ENCODE results near the gene KMT2B. TPM values are rescaled to one million over a fixed set of nuclear protein-coding genes. Genes with fewer than 3 reads are reported as not detected.
"Not testable (repeated sequence)": the region's sequence is repeated elsewhere in the genome, so short reads cannot be mapped to it uniquely, and the experiment has no call there.

The KMT2B gene
- polyA plus RNA-seq, 1 donor = 23.0 TPM

DNA sequence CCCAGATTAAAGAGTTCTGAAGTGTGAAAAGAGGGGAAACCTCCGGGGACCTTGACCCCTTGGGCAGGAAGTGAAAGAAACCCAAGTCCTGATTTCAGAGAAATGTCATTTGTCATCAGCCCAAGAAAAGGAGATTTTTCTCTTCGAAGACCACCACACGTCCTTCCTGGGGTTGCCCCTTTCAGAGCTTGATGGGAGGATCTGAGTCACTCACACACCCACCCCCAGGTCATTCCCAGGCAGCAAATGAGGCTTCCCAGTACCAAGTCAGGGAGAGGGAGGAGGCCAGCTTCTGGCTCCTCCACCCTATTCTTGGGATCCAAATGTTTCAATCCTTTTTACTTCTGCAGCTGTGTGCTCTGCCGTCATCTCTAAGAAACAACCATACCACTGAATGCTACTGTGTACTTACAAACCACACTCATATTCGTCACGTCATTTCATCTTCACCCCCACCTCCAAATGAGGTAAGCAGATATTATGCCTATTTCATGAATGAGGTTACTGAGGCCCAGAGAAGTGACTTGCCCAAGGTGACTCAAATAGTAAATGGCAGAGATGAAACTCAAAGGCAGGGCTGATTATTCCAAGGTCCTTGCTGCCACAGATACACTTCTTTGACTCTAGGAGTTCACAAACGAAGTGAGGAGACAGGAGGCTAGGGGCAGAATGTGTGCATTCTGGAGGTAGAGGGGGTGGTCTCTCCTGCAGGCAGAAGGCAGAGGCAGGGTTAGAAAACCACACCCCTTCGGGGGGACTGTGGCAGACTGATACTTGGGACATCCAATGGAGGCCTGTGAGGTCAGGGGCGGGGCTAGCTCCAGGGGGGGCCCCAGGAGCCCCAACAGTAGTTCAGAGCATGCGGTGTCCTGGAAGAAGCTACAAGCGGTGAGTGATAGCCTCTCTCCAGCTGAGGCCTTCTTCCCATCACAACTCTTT lies 5.0 kb upstream of the KMT2B start:
- no peak for DNase-seq (ENCODE audit: low read depth)

DNA sequence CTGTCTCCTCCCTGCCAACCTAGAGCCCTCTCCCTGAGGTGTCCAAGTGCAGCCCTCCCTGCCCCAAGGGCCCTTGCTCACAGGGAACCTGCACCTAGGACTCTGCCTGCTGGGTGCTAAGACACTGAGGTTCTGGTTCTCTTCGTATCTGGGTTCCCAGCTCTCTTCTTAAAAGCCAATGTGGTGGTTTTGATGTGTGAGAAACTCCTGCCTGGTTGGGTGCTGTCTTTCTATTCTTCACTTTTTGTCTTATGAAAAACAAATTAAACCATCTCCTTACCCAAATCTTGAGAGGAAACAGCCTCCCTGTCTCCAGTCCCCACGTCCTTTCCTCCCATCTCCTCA lies 4.3 kb upstream of the KMT2B start:
- DNase-seq (ENCODE audit: low read depth) = no peak

DNA sequence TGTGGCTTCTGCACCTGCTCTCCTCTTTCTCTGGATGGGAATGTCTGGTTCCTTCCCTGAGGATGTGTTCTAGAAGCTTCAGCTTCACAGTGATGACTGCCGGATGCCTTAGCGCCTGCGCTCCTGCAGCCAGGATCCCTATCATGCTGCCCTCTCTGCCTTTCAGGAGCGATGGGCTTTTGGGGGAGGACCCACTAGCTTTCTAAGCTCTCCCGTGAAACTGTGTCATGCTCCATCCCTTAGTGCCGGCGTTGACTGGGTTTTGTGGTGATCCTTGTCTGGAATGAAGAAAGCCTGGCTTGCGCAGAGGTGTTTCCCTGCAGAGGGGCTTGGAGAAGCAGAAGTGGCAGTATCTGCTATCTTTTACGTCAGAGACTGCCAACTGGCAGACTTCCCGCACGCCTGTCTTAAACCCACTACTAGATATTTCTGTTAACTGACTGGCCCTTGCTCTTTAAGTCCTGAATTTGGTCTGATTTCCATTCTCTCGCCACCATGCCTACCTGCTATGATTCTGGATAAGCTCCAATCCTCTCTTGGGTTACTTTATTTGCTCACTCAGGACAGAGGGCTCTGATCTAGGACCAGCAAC lies 3.8 kb upstream of the KMT2B start:
- DNase-seq (ENCODE audit: low read depth) = no peak

DNA sequence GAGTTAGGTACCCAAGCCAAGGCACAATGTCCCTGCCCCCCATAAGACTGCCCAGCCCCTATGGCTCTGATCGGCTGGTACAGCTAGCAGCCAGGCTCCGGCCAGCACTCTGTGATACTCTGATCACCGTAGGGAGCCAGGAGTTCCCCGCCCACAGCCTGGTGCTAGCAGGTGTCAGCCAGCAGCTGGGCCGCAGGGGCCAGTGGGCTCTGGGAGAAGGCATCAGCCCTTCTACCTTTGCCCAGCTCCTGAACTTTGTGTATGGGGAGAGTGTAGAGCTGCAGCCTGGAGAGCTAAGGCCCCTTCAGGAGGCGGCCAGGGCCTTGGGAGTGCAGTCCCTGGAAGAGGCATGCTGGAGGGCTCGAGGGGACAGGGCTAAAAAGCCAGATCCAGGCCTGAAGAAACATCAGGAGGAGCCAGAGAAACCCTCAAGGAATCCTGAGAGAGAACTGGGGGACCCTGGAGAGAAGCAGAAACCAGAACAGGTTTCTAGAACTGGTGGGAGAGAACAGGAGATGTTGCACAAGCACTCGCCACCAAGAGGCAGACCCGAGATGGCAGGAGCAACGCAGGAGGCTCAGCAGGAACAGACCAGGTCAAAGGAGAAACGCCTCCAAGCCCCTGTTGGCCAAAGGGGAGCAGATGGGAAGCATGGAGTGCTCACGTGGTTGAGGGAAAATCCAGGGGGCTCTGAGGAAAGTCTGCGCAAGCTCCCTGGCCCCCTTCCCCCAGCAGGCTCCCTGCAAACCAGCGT lies 3.0 kb upstream of the KMT2B start:
- DNase-seq (ENCODE audit: low read depth) = no peak

DNA sequence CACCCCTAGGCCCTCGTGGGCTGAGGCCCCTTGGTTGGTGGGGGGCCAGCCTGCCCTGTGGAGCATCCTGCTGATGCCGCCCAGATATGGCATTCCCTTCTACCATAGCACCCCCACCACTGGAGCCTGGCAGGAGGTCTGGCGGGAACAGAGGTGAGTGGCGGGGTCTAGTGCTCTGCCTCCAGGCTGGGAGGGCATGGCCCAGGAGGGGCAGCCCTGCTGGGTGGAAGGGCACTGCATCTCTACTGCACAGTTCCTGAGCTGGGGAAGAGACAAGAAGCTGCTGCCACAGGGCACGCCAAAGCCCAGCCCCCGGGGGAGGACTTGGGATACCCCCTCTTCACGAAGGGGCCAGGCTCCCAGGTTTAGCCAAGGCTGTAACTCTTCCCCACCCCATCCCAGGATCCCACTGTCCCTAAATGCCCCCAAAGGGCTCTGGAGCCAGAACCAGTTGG lies 2.4 kb upstream of the KMT2B start:
- no peak for DNase-seq (ENCODE audit: low read depth)

DNA sequence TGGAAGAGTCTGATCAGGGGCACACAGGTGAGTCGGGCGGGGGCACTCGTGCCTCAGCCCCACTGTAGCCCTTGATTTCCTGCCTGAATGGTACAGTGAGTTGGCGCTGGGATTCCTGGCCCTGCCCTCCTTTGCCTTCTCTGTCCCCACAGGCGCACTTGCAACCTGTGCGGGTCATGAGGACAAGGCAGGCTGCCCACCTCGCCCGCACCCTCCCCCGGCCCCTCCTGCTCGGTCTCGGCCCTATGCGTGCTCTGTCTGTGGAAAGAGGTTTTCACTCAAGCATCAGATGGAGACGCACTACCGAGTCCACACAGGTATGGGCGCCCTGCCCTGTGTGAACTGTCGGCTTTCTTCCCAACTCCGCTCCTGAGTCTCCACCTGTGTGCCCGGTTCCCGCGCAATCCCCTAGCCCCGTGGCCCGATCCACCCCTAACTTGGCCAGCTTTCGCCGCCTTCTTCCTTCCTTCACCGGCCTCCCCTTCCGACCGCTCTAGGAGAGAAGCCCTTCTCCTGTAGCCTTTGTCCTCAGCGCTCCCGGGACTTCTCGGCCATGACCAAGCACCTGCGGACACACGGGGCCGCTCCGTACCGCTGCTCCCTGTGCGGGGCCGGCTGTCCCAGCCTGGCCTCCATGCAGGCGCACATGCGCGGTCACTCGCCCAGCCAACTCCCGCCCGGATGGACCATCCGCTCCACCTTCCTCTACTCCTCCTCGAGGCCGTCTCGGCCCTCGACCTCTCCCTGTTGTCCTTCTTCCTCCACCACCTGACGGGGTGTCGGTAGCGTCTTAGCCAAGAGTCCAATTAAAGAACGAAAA lies 1.6 kb upstream of the KMT2B start:
- peak; percentile 11 for DNase-seq (ENCODE audit: low read depth)

DNA sequence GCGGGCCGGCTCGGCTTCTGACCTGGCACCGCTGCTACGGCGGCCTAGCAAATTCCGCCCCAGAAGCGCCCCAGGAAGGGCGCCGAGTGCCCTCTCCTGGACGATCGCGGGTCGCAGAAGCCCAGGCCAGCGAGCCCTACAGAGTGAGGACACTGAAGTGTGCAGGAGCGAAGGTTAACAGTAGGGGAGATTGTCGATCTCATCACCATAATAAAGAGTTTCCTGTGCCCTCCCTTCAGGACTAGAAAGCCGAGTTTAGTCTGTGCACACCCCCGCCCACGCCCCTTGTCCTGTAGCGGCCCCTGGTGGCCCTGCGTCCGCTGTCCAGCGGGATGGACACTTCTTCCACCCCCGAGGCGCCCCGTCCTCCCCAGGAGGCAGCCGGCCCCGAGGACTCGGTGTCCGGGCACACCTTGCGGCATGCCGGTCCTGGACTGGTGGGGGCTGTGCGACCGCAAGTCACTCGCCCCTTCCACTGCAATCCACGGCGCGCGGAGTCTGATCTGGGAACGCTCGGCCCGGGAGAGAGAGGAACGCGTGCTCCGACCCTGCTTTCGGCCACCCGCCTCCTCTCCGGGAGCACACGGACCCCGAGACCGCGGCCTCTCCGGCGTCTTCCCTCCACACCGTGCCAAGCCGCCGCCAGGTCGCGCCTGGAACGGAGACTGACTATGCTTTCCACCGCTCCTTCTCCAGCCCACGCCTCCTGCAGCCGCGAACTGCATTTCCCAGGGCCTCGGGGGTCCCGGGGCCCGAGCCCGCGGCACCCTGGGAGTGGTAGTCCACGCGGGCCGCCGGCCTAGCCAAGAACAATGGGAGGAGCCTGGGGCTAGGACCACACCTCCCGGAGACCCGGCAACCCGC lies 770 bp upstream of the KMT2B start:
- peak; percentile 90 for DNase-seq (ENCODE audit: low read depth)

DNA sequence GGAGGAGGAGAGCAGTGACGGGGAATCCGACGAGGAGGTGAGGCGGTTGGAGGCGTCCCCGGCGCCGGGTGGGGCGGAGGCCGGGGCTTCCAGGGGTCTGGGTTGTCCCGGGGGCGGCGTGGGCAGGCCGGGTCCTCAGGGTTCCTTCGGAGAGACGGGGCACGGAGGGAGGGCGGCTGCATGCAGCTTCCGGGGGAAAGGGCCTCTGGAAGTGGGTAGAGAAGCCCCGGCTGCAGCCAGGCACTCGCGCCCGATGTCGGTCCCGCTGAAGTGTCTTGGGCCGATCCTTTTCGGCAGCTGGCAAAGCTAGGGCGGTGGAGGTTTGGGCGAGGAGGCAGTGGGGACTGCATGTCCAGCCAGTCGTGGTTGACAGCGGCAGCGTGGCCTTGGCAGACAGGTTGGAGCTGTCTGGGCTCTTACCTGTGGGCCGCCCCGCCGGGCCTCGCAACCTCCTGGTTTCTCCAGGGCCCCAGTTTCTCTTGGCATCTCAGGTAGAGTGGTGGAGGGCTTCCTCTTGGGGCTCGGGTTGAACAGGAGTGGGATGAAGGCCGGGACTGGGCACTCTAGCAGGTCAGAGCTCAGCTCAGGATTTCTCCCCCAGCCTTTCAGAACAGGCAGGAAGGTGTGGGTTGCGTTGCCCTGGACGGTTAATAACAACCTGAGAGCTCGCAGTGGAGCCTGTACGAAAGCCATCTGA lies 690 bp downstream of the KMT2B start:
- DNase-seq (ENCODE audit: low read depth) = no peak

DNA sequence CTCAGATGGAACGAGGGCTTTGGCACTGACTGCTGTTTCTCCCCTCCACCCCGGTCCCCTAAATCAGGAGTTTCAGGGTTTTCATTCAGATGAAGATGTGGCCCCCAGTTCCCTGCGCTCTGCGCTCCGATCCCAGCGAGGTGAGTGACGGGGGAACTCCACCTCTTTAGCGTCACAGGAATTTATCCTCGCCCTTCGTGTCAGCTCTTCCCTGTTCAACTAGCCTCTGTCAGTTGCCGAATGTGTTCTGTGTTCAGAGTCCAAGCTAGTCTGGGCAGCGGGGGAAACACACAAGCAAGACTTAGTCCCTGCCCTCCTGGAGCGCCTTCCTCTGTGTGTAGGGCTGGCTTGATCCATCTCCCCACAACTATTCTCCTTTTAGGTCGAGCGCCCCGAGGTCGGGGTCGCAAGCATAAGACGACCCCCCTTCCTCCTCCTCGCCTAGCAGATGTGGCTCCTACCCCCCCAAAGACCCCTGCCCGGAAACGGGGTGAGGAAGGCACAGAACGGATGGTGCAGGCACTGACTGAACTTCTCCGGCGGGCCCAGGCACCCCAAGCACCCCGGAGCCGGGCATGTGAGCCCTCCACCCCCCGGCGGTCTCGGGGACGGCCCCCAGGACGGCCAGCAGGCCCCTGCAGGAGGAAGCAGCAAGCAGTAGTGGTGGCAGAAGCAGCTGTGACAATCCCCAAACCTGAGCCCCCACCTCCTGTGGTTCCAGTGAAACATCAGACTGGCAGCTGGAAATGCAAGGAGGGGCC lies 1.8 kb downstream of the KMT2B start:
- DNase-seq (ENCODE audit: low read depth) = no peak

DNA sequence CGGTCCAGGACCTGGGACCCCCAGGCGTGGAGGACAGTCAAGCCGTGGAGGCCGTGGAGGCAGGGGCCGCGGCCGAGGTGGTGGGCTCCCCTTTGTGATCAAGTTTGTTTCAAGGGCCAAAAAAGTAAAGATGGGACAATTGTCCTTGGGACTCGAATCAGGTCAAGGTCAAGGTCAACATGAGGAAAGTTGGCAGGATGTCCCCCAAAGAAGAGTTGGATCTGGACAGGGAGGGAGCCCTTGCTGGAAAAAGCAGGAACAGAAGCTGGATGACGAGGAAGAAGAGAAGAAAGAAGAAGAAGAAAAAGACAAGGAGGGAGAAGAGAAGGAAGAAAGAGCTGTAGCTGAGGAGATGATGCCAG lies 2.3 kb downstream of the KMT2B start:
- no peak for DNase-seq (ENCODE audit: low read depth)

DNA sequence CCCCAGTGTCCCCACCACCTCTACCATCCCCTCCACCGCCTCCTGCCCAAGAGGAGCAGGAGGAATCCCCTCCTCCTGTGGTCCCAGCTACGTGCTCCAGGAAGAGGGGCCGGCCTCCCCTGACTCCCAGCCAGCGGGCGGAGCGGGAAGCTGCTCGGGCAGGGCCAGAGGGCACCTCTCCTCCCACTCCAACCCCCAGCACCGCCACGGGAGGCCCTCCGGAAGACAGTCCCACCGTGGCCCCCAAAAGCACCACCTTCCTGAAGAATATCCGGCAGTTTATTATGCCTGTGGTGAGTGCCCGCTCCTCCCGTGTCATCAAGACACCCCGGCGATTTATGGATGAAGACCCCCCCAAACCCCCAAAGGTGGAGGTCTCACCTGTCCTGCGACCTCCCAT lies 2.8 kb downstream of the KMT2B start:
- DNase-seq (ENCODE audit: low read depth) = no peak

DNA sequence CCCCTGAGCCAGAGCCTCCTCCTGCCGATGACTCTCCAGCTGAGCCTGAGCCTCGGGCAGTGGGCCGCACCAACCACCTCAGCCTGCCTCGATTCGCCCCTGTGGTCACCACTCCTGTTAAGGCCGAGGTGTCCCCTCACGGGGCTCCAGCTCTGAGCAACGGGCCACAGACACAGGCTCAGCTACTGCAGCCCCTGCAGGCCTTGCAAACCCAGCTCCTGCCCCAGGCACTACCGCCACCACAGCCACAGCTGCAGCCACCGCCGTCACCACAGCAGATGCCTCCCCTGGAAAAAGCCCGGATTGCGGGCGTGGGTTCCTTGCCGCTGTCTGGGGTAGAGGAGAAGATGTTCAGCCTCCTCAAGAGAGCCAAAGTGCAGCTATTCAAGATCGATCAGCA lies 3.6 kb downstream of the KMT2B start:
- no peak for DNase-seq (ENCODE audit: low read depth)

DNA sequence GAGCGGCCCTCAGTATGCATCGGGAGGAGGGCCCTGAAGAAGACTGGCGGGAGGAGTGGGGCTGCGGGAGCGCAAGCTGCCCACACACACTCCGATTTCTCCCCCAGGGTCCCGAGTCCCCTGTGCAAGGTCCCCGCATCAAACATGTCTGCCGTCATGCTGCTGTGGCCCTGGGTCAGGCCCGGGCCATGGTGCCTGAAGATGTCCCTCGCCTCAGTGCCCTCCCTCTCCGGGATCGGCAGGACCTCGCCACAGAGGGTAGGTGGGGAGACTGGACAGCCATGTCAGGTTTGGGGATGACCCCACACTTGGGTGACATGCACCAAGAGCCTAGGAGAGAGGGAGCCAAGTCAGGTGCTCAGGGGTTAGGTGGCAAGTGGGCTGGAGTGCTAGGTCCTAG lies 4.7 kb downstream of the KMT2B start:
- no peak for DNase-seq (ENCODE audit: low read depth)

DNA sequence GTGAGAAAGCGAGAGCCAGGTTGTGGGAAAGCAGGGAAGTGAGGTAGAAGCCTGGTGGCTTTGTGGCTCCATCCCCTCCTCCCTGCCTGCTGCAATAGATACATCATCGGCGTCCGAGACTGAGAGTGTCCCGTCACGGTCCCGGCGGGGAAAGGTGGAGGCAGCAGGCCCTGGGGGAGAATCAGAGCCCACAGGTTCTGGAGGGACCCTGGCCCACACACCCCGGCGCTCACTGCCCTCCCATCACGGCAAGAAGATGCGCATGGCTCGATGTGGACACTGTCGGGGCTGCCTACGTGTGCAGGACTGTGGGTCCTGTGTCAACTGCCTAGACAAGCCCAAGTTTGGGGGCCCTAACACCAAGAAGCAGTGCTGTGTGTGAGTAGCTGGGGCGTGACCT lies 5.1 kb downstream of the KMT2B start:
- DNase-seq (ENCODE audit: low read depth) = no peak

DNA sequence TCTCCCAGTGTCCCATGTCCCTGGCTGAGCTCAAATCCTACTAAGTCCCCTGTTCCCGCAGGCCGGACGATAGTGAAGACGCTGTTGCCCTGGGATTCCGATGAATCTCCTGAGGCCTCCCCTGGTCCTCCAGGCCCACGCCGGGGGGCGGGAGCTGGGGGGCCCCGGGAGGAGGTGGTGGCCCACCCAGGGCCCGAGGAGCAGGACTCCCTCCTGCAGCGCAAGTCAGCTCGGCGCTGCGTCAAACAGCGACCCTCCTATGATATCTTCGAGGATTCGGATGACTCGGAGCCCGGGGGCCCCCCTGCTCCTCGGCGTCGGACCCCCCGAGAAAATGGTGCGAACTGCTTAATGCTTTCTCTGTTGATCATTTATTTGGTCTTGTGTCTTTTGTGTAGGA lies 5.9 kb downstream of the KMT2B start:
- DNase-seq (ENCODE audit: low read depth) = no peak

DNA sequence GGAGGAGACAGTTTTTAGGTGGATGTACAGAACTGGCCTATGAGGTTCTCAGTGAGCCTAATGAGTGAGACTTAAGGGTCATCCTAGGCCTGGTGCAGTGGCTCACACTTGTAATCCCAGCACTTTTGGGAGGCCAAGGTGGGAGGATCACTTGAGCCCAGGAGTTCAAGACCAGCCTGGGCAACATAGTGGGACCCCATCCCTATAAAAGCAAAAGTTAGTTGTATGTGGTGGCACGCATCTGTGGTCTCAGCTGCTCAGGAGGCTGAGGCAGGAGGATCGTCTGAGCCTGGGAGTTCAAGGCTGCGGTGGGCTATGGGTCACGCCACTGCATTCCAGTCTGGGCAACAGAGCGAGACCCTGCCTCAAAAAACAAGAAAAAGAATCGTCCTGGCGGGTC lies 6.3 kb downstream of the KMT2B start:
- DNase-seq (ENCODE audit: low read depth) = not testable (repeated sequence)

DNA sequence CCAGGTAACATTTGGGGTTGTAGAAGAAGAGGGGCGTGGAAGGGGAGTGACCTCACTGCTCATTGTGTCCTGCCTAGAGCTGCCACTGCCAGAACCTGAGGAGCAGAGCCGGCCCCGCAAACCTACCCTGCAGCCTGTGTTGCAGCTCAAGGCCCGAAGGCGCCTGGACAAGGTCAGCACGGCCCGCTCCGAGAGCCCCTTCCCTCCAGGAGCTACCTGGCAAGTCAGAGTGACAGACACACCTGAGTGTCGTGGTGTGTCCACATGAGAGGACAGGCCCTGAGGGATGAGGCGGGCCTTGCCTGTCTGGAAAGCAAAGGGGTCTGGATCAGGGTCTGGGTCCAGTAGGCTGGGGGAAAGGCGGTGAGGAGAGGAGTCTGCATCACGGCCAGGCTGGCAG lies 6.8 kb downstream of the KMT2B start:
- DNase-seq (ENCODE audit: low read depth) = no peak

DNA sequence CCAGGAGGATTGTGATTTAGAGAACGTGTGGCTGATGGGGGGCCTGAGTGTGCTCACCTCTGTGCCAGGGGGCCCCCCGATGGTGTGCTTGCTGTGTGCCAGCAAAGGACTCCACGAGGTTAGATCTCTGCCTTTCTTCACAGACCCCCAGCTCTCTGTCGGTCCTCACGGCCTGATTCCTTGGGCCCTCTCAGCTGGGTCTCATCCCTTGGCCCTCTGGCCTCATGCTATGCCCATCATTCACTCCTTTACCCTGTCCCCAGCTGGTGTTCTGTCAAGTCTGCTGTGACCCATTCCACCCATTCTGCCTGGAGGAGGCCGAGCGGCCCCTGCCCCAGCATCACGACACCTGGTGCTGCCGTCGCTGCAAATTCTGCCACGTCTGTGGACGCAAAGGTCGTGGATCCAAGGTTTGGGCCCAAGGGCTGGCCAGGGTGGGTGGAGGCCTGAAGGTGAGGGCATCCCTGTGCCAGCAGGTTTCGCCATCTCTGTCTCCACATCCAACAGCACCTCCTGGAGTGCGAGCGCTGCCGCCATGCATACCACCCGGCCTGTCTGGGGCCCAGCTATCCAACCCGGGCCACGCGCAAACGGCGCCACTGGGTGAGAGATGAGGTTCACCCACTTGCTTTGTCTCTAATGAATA lies 7.5 kb downstream of the KMT2B start:
- DNase-seq (ENCODE audit: low read depth) = no peak
